ENCODE data around the gene CDC23. TPM values are rescaled to one million over a fixed set of nuclear protein-coding genes. Genes with fewer than 3 reads are reported as not detected.

Gene CDC23
- total and polyA plus RNA-seq, 2 of the 4 experiments (the other 2 are of a cell fraction), result 21.1 to 28.0 TPM

DNA sequence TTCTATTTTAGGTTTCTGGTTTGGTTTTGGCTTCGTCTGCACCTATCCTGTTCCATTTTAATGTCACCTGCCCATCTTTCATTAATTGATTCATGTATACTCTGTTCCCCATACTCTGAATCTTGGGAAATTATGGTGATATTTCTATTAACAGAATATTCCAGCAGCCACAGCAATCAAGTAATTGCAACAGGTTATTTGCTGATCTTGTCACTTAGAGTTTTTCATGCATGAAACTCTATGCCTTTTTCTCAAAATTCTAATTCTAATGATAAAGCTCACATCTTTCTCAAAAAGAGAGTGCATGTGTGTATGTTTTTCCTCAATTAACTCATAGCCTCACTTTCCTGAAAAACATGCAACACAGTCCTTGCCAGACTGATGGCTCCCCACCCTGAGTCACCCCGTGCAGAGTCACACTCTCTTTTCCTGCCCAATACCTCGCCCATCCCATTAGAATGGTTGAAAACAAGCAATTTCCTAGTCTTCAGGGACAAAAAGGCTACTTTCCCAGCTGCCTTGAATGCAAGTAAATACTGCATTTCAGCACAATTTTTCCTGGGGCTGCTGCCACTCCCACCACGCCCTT lies 45.7 kb upstream of the CDC23 start:
- CTCF ChIA-PET, result no interaction called here
- Histone ChIP-seq H4K20me1 (ENCODE audit: insufficient read depth, low read length) (no peaks in the 10 kb centered on the region), H2AFZ (replicated peaks; ENCODE audit: low read length, poor library complexity) (no peak overlapping the region), H2BK5ac (ENCODE audit: low read depth, low read length, poor library complexity, severe bottlenecking) (no peak overlapping the region), H2AK9ac (replicated peaks; ENCODE audit: low read depth, low read length, poor library complexity) (no peak overlapping the region), H3K27ac (ENCODE audit: insufficient read depth, low read length) (no peak overlapping the region), H2BK120ac (ENCODE audit: low read depth, low read length) (no peak overlapping the region), H2AK5ac (ENCODE audit: low read depth, low read length) (no peak overlapping the region), H3K27me3 (ENCODE audit: control insufficient read depth, insufficient read depth, low read length) (peaks cover 30% of the 10 kb centered on the region), H3K9me3 (ENCODE audit: control insufficient read depth, insufficient read depth, low read length) (peaks cover 2% of the 10 kb centered on the region; the same call in 1 of the 2 replicates), H4K8ac (ENCODE audit: low read depth in 2 of 2, low read length in 2 of 2) (no peak overlapping the region), H4K5ac (ENCODE audit: low read depth, low read length) (no peak overlapping the region), H4K91ac (ENCODE audit: insufficient read depth, low read depth, low read length) (no peak overlapping the region), H3K18ac (ENCODE audit: low read depth, low read length) (no peak overlapping the region), H2BK15ac (ENCODE audit: low read depth, low read length) (no peak overlapping the region), H3K4me2 (ENCODE audit: low read depth, low read length) (no peak overlapping the region), H3K9me1 (ENCODE audit: insufficient read depth, low read length) (no peaks in the 10 kb centered on the region), H3K36me3 (ENCODE audit: control insufficient read depth, insufficient read depth, low read length) (no peaks in the 10 kb centered on the region), H3K79me1 (ENCODE audit: low read depth in 1 of 2, low read length in 2 of 2) (no peaks in the 10 kb centered on the region), H2BK20ac (ENCODE audit: low read depth, low read length) (no peak overlapping the region), H3K56ac (ENCODE audit: extremely low read depth, insufficient read depth, low read length) (no peak overlapping the region), H3K14ac (replicated peaks; ENCODE audit: low read depth, low read length) (no peak overlapping the region), H3K23ac (ENCODE audit: low read depth, low read length) (no peak overlapping the region), H3K4me1 (ENCODE audit: control insufficient read depth, insufficient read depth, low read length) (no peaks in the 10 kb centered on the region), H3K4me3 (ENCODE audit: insufficient read depth, low read depth, low read length) (no peak overlapping the region), H3K4ac (ENCODE audit: low read depth, low read length) (no peak overlapping the region), H3K9ac (ENCODE audit: low read depth, low read length) (no peak overlapping the region)
- dilution Hi-C loops (cut with HindIII; ENCODE audit: low sequenced_read_pairs, unreplicated experiment), result no loop called here
- WGBS, 2 experiments (ENCODE audit: extremely low coverage in 2 of 2, insufficient read length in 1 of 2), result 71% methylated on average over 1 of the region's 4 CpGs; no CpG with 5 or more reads in 1 of the 2 experiments
- DNase-seq, result no peak
- TF ChIP-seq POLR2A (IDR thresholded peaks at IDR 0.05; ENCODE audit: low read depth, low read length) (no peak), MAFK (IDR thresholded peaks at IDR 0.05; ENCODE audit: low read depth, low read length) (no peak), FOS (IDR thresholded peaks at IDR 0.05; ENCODE audit: low read depth, low read length) (no peak), MAZ (IDR thresholded peaks at IDR 0.05; ENCODE audit: borderline replicate concordance, low read depth, low read length) (no peak), RFX5 (IDR thresholded peaks at IDR 0.05; ENCODE audit: low read depth, low read length) (no peak)
- BruUV-seq (replicated peaks), result no TSS peak
- POLR2A ChIA-PET (ENCODE audit: unreplicated experiment), result interaction anchor here (0.6 kb wide), 1 partner anchor 18 kb away, joined by 3 read pairs; no protein-coding TSS in a partner anchor
- in situ Hi-C loops (cut with MboI; ENCODE audit: low sequenced_read_pairs), result no loop called here
- no peak for ATAC-seq (ENCODE audit: low read depth)
- intact Hi-C loops (cut with micrococcal nuclease), result no loop called here
